HEK293 (cell line): ENCODE results near the gene CBX2.

Experiments
- CTCF ChIA-PET: fragments of 350-600 bp; formaldehyde crosslinking; extraction: SDS; loops from one replicate; lab custom pipeline; 2021; ENCODE audit warnings: antibody characterized with exemption; lab: Yijun Ruan, JAX
- POLR2A ChIA-PET: fragments of 300-600 bp; formaldehyde crosslinking; extraction: SDS; loops from one replicate; lab custom pipeline; 2020; ENCODE audit warnings: antibody characterized with exemption, inconsistent platforms; lab: Yijun Ruan, JAX
- H3K27ac ChIP-seq: fragments of 200-500 bp; sonication (Bioruptor generic); 2 replicates; pipeline ENCODE4 v1.5.1; 2014; ENCODE audit warnings: low read depth, low read length, control low read depth, inconsistent platforms; ENCODE audit errors: extremely low read depth
- H3K36me3 ChIP-seq, 2 experiments: fragments of 200-500 bp in 1 of 2; sonication (Bioruptor generic) in 1 of 2; 1 replicate in 1 of 2; 2 replicates in 1 of 2; pipeline ENCODE4 v1.5.1; 2014 to 2017; ENCODE audit warnings: inconsistent platforms in 2 of 2, low read length in 2 of 2; ENCODE audit not compliant: control insufficient read depth in 2 of 2, insufficient read depth in 1 of 2
- H3K4me1 ChIP-seq: fragments of 200-500 bp; sonication (Bioruptor generic); 2 replicates; pipeline ENCODE4 v1.5.1; 2014; ENCODE audit warnings: mild to moderate bottlenecking, low read length, inconsistent platforms; ENCODE audit not compliant: control insufficient read depth, insufficient read depth
- H3K4me3 ChIP-seq: 2 replicates; pipeline ENCODE4 v1.5.1; 2011; ENCODE audit warnings: low read depth, mild to moderate bottlenecking, control low read depth, low read length, moderate library complexity
- H3K9me3 ChIP-seq: fragments of 200-500 bp; sonication (Bioruptor generic); 2 replicates; pipeline ENCODE4 v1.5.1; 2014; ENCODE audit warnings: low read depth, low read length, inconsistent platforms; ENCODE audit not compliant: control insufficient read depth, insufficient read depth
- IKZF3 ChIP-seq: fragments of 450-650 bp; IDR thresholded peaks from 2 replicates; pipeline ENCODE4 v1.5.0; 2018; ENCODE audit warnings: missing biosample characterization, mild to moderate bottlenecking, missing genetic modification characterization, moderate library complexity
- REPIN1 ChIP-seq: fragments of 450-650 bp; formaldehyde crosslinking; IDR thresholded peaks from 2 replicates; pipeline ENCODE4 v1.5.1; 2017; ENCODE audit warnings: missing biosample characterization, missing genetic modification characterization, low read depth
- ZBTB1 ChIP-seq: fragments of 450-650 bp; formaldehyde crosslinking; IDR thresholded peaks from 2 replicates; pipeline ENCODE4 v1.5.1; 2016; ENCODE audit warnings: missing biosample characterization, missing genetic modification characterization
- ZBTB21 ChIP-seq: fragments of 450-650 bp; formaldehyde crosslinking; IDR thresholded peaks from 2 replicates; pipeline ENCODE4 v1.5.1; 2017; ENCODE audit warnings: missing biosample characterization, missing genetic modification characterization
- ZBTB8A ChIP-seq: fragments of 450-650 bp; formaldehyde crosslinking; IDR thresholded peaks from 2 replicates; pipeline ENCODE4 v1.5.1; 2016; ENCODE audit warnings: missing biosample characterization, missing genetic modification characterization
- ZNF274 ChIP-seq, 2 experiments: fragments of 200-500 bp in 1 of 2; fragments of 450-650 bp in 1 of 2; sonication (Bioruptor generic) in 1 of 2; formaldehyde crosslinking in 1 of 2; IDR thresholded peaks; 2 replicates each; pipeline versions ENCODE4 v1.5.1 to v1.6.1; 2014 to 2016; ENCODE audit warnings: borderline replicate concordance in 1 of 2, inconsistent platforms in 1 of 2, low read length in 1 of 2, missing biosample characterization in 1 of 2, missing genetic modification characterization in 1 of 2
- ZNF670 ChIP-seq: fragments of 450-650 bp; formaldehyde crosslinking; IDR thresholded peaks from 2 replicates; pipeline ENCODE4 v1.5.1; 2016; ENCODE audit warnings: missing biosample characterization, missing genetic modification characterization, low read depth
- ZSCAN23 ChIP-seq: fragments of 450-650 bp; formaldehyde crosslinking; IDR thresholded peaks from 2 replicates; pipeline ENCODE4 v1.5.1; 2016; ENCODE audit warnings: missing biosample characterization, missing genetic modification characterization
- TF ChIP-seq, protein P1 (sequence below): fragments of 450-650 bp; formaldehyde crosslinking; IDR thresholded peaks from 2 replicates; pipeline ENCODE4; 2016; ENCODE audit warnings: missing biosample characterization, missing genetic modification characterization
- TF ChIP-seq, protein P2 (sequence below): fragments of 450-650 bp; formaldehyde crosslinking; IDR thresholded peaks from 2 replicates; pipeline ENCODE4 v1.5.1; 2016; ENCODE audit warnings: missing biosample characterization, missing genetic modification characterization
- TF ChIP-seq, protein P3 (sequence below): fragments of 450-650 bp; formaldehyde crosslinking; IDR thresholded peaks from 2 replicates; pipeline ENCODE4 v1.5.1; 2016; ENCODE audit warnings: missing biosample characterization, missing genetic modification characterization, borderline replicate concordance
- TF ChIP-seq, protein P4 (sequence below): fragments of 450-650 bp; formaldehyde crosslinking; IDR thresholded peaks from 2 replicates; pipeline ENCODE4 v1.5.1; 2016; ENCODE audit warnings: missing biosample characterization, missing genetic modification characterization

Gene CBX2

DNA sequence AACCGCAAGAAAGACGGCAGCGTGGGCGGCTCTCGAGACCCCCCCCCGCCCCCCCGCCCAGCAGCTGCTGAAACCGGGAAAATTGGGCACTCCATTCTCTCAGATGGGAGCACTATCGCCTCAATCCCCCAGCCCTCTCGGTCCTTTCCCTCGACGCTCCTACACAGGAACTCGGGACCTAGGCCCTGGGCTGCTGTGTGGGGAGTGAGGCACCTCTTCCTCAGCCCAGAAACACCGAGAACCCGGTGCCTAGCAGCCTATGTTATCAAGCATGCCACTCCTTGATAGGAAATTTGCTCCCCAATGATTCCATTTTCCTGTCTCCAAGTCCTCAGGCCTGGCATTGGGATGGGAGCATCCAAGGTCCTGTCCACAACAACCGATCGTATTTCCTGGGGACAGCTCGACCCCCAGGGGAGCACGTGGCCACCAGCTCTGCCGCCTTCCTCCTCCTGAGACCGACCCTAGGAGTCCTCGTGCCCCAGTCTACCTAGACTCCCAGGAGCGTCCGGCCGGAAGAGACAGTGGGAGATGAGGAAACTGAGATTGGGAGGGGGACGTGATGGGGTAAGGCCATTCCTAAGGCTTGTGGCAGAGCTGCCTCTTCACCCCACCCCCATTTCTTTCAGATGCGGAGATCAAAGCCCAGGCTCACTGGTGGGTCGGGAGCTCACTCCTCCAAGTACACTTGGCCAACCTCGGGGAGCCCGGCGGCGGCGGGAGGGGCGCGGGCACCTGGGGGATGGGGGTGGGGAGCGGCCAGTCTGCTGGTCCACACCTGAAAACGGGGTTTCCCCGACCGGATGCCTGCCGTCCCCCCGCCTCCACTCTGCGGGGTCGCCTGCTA is 36.4 kb downstream of the CBX2 start:
- Histone ChIP-seq H3K9me3 (no peaks in the 10 kb centered on the region), H3K36me3 (no peaks in the 10 kb centered on the region), H3K4me3 (no peak overlapping the region), H3K27ac (no peak overlapping the region; the same call in 1 of the 2 replicates), H3K4me1 (peaks cover 17% of the 10 kb centered on the region)
- TF ChIP-seq, protein P1, sequence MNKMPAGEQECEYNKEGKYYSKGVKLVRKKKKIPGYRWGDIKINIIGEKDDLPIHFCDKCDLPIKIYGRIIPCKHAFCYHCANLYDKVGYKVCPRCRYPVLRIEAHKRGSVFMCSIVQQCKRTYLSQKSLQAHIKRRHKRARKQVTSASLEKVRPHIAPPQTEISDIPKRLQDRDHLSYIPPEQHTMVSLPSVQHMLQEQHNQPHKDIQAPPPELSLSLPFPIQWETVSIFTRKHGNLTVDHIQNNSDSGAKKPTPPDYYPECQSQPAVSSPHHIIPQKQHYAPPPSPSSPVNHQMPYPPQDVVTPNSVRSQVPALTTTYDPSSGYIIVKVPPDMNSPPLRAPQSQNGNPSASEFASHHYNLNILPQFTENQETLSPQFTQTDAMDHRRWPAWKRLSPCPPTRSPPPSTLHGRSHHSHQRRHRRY, result no peak
- no peak for TF ChIP-seq ZBTB21
- TF ChIP-seq, protein P2, sequence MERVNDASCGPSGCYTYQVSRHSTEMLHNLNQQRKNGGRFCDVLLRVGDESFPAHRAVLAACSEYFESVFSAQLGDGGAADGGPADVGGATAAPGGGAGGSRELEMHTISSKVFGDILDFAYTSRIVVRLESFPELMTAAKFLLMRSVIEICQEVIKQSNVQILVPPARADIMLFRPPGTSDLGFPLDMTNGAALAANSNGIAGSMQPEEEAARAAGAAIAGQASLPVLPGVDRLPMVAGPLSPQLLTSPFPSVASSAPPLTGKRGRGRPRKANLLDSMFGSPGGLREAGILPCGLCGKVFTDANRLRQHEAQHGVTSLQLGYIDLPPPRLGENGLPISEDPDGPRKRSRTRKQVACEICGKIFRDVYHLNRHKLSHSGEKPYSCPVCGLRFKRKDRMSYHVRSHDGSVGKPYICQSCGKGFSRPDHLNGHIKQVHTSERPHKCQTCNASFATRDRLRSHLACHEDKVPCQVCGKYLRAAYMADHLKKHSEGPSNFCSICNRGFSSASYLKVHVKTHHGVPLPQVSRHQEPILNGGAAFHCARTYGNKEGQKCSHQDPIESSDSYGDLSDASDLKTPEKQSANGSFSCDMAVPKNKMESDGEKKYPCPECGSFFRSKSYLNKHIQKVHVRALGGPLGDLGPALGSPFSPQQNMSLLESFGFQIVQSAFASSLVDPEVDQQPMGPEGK (tag by site-specific recombination), result peak; percentile 5; the same call in 1 of the 2 replicates
- no peak for TF ChIP-seq ZNF274 (IDR thresholded peaks at IDR 0.05; ENCODE audit: low read length)
- no peak for TF ChIP-seq ZNF274 (tag by site-specific recombination; IDR thresholded peaks at IDR 0.05; ENCODE audit: borderline replicate concordance)
- TF ChIP-seq, protein P3, sequence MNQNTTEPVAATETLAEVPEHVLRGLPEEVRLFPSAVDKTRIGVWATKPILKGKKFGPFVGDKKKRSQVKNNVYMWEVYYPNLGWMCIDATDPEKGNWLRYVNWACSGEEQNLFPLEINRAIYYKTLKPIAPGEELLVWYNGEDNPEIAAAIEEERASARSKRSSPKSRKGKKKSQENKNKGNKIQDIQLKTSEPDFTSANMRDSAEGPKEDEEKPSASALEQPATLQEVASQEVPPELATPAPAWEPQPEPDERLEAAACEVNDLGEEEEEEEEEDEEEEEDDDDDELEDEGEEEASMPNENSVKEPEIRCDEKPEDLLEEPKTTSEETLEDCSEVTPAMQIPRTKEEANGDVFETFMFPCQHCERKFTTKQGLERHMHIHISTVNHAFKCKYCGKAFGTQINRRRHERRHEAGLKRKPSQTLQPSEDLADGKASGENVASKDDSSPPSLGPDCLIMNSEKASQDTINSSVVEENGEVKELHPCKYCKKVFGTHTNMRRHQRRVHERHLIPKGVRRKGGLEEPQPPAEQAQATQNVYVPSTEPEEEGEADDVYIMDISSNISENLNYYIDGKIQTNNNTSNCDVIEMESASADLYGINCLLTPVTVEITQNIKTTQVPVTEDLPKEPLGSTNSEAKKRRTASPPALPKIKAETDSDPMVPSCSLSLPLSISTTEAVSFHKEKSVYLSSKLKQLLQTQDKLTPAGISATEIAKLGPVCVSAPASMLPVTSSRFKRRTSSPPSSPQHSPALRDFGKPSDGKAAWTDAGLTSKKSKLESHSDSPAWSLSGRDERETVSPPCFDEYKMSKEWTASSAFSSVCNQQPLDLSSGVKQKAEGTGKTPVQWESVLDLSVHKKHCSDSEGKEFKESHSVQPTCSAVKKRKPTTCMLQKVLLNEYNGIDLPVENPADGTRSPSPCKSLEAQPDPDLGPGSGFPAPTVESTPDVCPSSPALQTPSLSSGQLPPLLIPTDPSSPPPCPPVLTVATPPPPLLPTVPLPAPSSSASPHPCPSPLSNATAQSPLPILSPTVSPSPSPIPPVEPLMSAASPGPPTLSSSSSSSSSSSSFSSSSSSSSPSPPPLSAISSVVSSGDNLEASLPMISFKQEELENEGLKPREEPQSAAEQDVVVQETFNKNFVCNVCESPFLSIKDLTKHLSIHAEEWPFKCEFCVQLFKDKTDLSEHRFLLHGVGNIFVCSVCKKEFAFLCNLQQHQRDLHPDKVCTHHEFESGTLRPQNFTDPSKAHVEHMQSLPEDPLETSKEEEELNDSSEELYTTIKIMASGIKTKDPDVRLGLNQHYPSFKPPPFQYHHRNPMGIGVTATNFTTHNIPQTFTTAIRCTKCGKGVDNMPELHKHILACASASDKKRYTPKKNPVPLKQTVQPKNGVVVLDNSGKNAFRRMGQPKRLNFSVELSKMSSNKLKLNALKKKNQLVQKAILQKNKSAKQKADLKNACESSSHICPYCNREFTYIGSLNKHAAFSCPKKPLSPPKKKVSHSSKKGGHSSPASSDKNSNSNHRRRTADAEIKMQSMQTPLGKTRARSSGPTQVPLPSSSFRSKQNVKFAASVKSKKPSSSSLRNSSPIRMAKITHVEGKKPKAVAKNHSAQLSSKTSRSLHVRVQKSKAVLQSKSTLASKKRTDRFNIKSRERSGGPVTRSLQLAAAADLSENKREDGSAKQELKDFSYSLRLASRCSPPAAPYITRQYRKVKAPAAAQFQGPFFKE (tag by site-specific recombination), result no peak
- peak; percentile 69 for TF ChIP-seq IKZF3 (tag by site-specific recombination)
- TF ChIP-seq ZSCAN23 (tag by site-specific recombination), result no peak
- TF ChIP-seq REPIN1, result no peak
- no peak for TF ChIP-seq ZBTB1 (tag by site-specific recombination)
- 0 out of 2 replicates have a peak, but pooled peaks have one; percentile 20 for TF ChIP-seq ZBTB8A
- ChIA-PET CTCF (interaction anchor here (0.9 kb wide), 1 partner anchor 16 kb away, joined by 3 read pairs; no protein-coding TSS in a partner anchor), POLR2A (interaction anchor here (0.6 to 5.4 kb wide), 6 partner anchors 10 to 663 kb away, joined by 3 to 61 read pairs (median 3); partner anchors contain the start of genes CBX4 and CBX8)

DNA sequence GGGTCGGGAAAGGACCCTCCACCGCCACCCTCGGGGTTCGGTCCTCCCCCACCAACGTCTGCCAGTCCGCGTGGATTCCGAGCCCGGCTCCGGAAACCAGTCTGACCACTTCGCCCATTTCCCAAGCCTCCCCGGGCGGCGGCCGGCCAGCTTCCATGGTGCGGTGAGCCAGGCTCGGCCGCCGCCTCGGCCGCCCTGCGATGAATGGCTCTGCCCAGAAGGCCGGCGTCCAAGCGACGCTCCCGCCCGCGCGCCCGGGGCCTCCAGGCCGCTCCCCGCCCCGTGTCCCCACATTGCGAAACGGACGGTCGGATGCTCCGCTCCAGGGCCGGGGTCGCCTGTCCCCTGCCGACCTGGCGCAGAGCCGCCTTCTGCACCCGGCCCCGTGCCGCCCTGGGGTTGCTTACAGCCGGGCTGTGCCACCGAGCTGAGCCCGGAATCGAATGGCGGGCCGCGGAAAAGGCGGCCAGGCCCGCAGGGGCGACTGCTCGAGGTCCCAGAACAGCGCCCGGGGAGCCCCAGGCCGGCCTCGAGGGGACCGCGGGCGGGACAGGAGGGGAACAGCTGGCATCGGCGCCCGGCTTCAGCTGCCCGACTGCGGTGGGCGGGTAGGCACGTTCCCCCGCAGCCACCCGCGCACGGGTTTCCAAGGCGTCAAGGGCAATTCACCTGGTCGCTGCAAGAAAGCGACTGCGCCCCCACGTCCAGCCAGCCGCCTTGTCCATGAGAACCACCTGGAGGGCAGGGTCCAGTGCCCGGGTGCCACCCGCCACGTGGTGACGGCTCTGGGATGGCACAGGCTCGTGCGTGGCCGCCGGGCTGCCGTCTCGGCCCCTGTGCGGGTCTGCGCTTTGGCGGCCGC is 37.3 kb downstream of the CBX2 start:
- no peaks in the 10 kb centered on the region for H3K9me3 ChIP-seq
- no peak for TF ChIP-seq ZNF670 (tag by site-specific recombination)
- TF ChIP-seq, protein P4, sequence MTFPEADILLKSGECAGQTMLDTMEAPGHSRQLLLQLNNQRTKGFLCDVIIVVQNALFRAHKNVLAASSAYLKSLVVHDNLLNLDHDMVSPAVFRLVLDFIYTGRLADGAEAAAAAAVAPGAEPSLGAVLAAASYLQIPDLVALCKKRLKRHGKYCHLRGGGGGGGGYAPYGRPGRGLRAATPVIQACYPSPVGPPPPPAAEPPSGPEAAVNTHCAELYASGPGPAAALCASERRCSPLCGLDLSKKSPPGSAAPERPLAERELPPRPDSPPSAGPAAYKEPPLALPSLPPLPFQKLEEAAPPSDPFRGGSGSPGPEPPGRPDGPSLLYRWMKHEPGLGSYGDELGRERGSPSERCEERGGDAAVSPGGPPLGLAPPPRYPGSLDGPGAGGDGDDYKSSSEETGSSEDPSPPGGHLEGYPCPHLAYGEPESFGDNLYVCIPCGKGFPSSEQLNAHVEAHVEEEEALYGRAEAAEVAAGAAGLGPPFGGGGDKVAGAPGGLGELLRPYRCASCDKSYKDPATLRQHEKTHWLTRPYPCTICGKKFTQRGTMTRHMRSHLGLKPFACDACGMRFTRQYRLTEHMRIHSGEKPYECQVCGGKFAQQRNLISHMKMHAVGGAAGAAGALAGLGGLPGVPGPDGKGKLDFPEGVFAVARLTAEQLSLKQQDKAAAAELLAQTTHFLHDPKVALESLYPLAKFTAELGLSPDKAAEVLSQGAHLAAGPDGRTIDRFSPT (tag by site-specific recombination), result 0 out of 2 replicates have a peak, but pooled peaks have one; percentile 39
- H3K27ac ChIP-seq, result no peak overlapping the region
- POLR2A ChIA-PET, result interaction anchor here (0.9 to 5.4 kb wide), 3 partner anchors 17 to 25 kb away, joined by 3 to 61 read pairs (median 13); partner anchors contain the start of genes CBX4 and CBX8
- no peak overlapping the region for H3K4me3 ChIP-seq
- peaks cover 17% of the 10 kb centered on the region for H3K4me1 ChIP-seq
- CTCF ChIA-PET, result no interaction called here
- H3K36me3 ChIP-seq, result no peaks in the 10 kb centered on the region
